Nucleus accumbens (tissue), 56 donors: ENCODE results near the gene CCDC183.

ENCODE experiments used
- DNase-seq, 56 donors: peaks; one replicate each; lab custom pipeline; 2025; lab: John Stamatoyannopoulos, UW

Gene CCDC183

DNA sequence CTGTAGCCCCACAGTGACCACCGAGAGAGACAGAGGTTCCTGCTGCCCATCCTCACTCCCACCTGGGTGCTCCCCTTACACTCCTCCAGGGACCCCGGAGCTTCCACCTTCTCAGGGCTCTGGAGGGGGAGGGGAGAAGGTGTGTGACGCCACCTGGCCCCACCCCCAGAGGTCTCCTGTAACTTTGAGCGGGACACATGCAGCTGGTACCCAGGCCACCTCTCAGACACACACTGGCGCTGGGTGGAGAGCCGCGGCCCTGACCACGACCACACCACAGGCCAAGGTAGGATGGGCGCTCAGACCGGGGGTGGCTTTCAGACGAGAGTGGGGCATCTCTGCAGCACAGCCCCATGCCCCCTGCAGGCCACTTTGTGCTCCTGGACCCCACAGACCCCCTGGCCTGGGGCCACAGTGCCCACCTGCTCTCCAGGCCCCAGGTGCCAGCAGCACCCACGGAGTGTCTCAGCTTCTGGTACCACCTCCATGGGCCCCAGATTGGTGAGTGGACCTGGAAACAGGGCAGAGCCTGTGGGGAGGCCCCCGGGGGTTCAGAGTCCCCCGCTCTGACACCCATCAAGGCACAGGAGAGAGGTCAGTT, 60.5 kb downstream of the CCDC183 start:
- no peak for DNase-seq

DNA sequence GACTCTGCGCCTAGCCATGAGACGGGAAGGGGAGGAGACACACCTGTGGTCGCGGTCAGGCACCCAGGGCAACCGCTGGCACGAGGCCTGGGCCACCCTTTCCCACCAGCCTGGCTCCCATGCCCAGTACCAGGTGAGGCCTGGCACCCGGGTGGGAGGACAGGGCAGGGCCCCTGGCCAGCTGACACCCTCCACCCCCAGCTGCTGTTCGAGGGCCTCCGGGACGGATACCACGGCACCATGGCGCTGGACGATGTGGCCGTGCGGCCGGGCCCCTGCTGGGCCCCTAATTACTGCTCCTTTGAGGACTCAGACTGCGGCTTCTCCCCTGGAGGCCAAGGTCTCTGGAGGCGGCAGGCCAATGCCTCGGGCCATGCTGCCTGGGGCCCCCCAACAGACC, 61.0 kb downstream of the CCDC183 start:
- no peak for DNase-seq
